KOPT-K1 (cell line): ENCODE measurements around the gene GUSB.
"Not testable (repeated sequence)": the region's sequence is repeated elsewhere in the genome, so short reads cannot be mapped to it uniquely, and the experiment has no call there.

Experiments
- H3K27ac ChIP-seq: fragments of 200-600 bp; sonication (generic); 2 replicates; pipeline ENCODE4 v1.5.1; 2016; ENCODE audit warnings: antibody characterized with exemption, mild to moderate bottlenecking, low read depth, low read length; ENCODE audit not compliant: poor library complexity, severe bottlenecking
- H3K36me3 ChIP-seq: fragments of 200-600 bp; sonication (generic); 2 replicates; pipeline ENCODE4 v1.5.1; 2017; ENCODE audit warnings: antibody characterized with exemption, mild to moderate bottlenecking, low read length, moderate library complexity; ENCODE audit not compliant: insufficient read depth
- H3K9me3 ChIP-seq: fragments of 200-600 bp; sonication (generic); 2 replicates; pipeline ENCODE4 v1.5.1; 2017; ENCODE audit warnings: antibody characterized with exemption, low read length, mild to moderate bottlenecking; ENCODE audit not compliant: insufficient read depth, poor library complexity, severe bottlenecking

Gene GUSB

DNA sequence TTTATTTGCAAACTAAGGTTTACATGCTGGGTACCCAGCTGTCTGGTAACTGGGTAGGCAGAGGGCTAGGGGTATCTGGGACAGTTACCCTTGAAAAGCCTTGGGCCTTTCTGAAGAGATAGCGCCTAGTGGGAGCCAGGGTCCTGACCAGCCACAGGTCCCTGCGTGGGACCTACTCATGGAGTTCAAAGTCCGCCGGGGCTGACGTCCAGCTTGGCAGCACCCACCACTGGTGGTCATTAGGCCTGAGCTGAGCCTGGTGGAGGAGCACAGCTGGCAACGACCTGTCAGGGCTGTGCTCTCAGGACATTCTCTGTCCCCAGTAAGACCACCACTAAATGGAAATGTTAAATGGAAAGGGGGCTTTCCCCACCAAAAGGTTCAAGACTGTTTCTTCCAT lies 20.0 kb downstream of the GUSB start:
- peaks cover 100% of the 10 kb centered on the region for H3K36me3 ChIP-seq
- no peak overlapping the region for H3K27ac ChIP-seq
- H3K9me3 ChIP-seq, result no peaks in the 10 kb centered on the region

- no peaks in the 10 kb centered on the region for H3K9me3 ChIP-seq
- H3K27ac ChIP-seq, result no peak overlapping the region
- peaks cover 100% of the 10 kb centered on the region for H3K36me3 ChIP-seq
Observed at GRCh38 chr7:65960351-65961074, 21.5 kb downstream of the GUSB start.

DNA sequence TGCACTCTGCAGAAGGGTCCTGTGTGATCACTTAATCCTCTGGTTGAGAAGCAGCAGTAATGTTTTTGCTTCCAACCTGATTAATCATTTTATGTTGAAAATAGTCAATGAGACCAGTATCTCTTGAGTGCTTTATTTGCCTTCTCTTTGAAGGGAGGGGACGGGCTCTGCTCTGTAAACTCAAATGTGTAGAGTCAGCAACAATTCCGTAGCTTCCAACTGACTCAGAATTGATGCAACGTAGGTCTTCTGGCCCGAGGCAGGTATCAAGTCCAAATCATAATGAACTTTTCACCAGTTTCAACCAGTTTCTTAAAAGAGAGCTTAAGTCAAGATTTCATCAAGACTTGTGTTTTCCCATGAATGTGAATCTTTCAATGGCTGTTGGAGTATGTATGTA lies 26.3 kb downstream of the GUSB start:
- Histone ChIP-seq H3K36me3 (peaks cover 84% of the 10 kb centered on the region), H3K9me3 (no peaks in the 10 kb centered on the region), H3K27ac (no peak overlapping the region)

DNA sequence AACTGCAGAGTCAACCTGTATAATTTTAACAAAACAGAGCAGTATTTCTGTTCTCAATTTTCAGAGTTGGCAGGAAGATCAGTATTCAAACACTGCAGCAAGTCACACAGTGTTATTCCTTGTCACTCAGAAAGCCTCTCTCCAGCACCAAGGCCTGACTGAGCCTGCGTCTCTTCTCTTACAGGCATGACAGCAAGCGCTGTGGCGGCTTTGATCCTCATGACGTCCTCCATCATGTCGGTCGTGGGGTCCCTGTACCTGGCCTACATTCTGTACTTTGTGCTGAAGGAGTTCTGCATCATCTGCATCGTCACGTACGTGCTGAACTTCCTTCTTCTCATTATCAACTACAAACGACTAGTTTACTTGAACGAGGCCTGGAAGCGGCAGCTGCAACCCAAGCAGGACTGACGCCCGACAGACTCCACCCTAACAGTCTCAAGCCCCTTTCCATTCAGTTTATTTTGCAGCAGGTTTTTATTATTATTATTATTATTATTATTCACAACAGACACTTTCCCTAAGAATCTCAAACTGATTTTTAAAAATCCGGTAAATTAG lies 28.0 kb downstream of the GUSB start:
- H3K36me3 ChIP-seq, result peaks cover 67% of the 10 kb centered on the region

DNA sequence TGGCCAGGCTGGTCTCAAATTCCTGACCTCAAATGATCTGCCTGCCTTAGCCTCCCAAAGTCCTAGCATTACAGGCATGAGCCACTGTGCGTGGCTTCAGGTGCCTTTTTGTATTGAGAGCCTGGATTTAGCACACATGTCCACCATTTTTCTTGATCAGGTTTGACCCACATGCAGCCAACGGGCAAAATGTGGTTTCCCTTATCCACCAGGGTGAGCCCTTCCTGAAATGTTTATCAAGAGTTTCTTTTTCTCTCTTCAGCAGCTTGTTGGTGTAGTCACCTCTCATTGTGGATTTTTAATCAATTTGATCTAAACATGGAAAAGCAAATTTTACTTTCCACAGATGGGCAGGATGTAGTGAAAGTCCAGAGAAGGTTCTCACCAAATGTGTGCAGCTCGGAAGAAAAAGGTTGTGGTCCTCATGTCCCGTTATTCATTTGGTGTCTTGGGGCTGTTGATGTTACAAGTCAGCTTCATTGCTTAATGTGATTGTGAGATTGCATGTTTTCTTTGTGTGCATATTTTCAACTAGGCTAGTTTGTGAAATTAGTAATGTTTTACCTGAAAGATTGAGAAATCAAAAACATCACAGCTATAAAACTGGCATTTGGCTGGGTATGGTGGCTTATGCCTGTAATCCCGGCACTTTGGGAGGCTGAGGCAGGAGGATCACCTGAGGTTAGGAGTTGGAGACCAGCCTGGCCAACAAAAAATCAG lies 28.9 kb downstream of the GUSB start:
- Histone ChIP-seq H3K36me3 (peaks cover 58% of the 10 kb centered on the region), H3K27ac (no peak overlapping the region), H3K9me3 (no peaks in the 10 kb centered on the region)

More for the DNA sequence above, 28.0 kb downstream of the GUSB start:
- Histone ChIP-seq H3K9me3 (no peaks in the 10 kb centered on the region), H3K27ac (no peak overlapping the region)

DNA sequence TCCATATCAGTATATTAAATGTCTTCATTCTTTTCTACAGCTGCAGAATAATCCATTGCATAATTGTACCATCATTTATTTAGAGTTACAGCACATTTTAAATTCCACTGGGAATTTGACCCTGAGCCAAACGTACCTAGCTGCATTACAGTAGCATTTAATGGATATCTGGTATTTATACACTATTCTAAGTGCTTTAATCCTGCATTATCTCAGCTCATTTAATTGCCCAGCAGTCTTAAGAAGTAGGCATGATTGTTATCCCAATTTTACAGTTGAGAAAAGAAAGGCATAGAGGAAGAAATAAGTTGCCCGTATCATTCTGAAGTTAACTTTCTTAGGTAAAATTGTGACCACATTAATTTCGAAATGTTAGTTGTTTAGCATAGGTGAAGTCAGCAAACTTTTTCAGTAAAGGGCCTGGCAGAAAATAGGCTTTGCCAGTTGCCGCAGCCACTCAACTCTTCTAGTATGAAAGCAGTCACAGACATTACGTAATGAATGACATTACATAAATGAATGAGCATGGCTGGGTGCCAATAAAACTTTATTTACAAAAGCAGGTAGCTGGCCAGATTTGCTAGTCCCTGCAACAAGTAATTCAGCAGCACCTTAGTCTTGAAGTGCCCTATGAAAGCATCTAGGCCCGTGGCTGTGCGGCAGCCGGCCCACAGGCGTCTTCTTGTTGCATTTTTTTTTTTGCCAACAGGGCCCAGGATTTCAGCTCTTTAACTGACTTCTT lies 30.0 kb downstream of the GUSB start:
- Histone ChIP-seq H3K27ac (no peak overlapping the region), H3K9me3 (no peaks in the 10 kb centered on the region), H3K36me3 (peaks cover 47% of the 10 kb centered on the region)

- Histone ChIP-seq H3K27ac (no peak overlapping the region), H3K36me3 (peaks cover 4% of the 10 kb centered on the region; the same call in 1 of the 2 replicates)
Observed at GRCh38 chr7:65946904-65947303, 35.1 kb downstream of the GUSB start.

DNA sequence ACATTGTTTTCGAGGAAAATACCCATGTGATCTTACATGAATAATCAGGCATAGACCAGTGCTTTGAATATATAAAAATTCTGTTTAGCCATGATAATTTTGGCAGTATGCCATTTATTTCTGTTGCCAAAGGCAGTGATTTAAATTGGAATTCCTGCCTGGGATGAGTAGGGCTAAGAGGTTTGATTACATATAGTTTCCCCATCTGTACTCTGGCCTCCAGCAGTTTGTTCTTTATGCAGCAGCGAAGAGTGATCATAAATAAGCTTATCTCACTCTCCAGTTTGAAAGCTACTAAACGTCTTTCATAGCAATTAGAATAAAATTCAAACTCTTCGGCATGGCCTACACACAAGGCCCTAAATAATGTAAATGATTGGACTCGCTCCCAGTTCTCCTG lies 36.2 kb downstream of the GUSB start:
- not testable (repeated sequence) for H3K36me3 ChIP-seq, H3K9me3 ChIP-seq, H3K27ac ChIP-seq

More at GRCh38 chr7:65946904-65947303, 35.1 kb downstream of the GUSB start:
- H3K9me3 ChIP-seq, result no peaks in the 10 kb centered on the region

DNA sequence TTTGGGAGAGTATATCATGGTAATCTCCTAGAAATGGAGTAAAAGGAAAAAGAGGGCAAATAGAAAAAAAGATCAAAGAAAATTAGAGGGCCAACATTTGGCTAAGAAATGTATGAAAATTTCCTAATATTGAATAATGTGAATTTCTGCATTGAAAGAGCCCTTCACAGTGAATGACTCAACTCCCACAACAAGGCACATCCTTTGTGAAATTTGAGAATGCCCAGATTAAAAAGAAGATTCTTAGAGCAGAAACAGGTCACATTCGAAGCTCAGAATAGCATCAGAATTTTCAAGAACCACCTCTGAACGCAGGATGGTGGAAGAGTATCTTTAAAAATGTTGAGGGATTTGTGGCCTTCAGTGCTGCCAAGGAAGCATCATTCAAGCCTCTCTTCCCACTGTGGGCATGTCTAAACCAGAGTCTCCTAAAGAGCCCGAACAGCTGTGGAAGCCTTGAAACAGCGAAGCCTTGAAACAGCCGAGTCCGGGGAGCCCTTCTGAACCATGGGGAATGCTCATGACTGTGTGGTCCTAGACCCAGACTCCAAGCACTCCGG lies 43.6 kb downstream of the GUSB start:
- peaks cover 40% of the 10 kb centered on the region for H3K36me3 ChIP-seq
- H3K27ac ChIP-seq, result no peak overlapping the region
- H3K9me3 ChIP-seq, result no peaks in the 10 kb centered on the region

DNA sequence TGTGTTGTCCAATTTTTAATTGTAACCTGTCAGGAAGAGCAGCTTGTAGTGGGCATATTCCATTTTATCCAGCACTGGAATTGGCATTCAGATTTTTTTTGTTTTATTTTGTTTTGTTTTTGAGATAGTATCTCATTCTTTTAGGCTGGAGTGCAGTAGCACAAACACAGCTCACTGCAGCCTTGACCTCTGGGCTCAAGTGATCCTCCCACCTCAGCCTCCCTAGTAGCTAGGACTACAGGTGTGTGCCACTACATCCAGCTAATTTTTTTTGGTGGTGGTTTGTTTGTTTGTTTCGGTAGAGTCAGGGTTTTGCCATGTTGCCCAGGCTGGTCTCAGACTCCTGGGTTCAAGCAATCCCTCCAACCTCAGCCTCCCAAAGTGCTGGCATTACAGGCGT lies 44.7 kb downstream of the GUSB start:
- H3K9me3 ChIP-seq, result no peaks in the 10 kb centered on the region
- no peak overlapping the region for H3K27ac ChIP-seq
- peaks cover 40% of the 10 kb centered on the region for H3K36me3 ChIP-seq

DNA sequence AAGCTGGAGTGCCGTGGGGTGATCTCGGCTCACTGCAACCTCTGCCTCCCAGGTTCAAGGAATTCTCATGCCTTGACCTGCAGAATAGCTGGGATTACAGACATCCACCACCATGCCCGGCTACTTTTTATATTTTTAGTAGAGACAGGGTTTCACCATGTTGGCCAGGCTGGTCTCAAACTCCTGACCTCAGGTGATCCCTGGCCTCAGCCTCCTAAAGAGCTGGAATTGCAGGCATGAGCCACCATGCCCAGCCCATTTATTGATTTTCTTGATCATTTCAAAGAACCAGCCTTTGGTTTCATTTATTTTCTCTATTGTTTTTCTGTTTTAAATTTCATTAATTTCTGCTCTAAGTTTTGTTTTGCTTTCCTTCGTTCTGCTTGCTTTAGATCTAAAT lies 50.3 kb downstream of the GUSB start:
- Histone ChIP-seq H3K9me3 (no peaks in the 10 kb centered on the region), H3K27ac (no peak overlapping the region)

GRCh38 chr7:65927489-65928448 lies 54.2 kb downstream of the GUSB start:
- Histone ChIP-seq H3K27ac (no peak overlapping the region), H3K36me3 (peaks cover 5% of the 10 kb centered on the region; the same call in 1 of the 2 replicates), H3K9me3 (no peaks in the 10 kb centered on the region)

More for the DNA sequence above, 50.3 kb downstream of the GUSB start:
- peaks cover 7% of the 10 kb centered on the region; the same call in 1 of the 2 replicates for H3K36me3 ChIP-seq

DNA sequence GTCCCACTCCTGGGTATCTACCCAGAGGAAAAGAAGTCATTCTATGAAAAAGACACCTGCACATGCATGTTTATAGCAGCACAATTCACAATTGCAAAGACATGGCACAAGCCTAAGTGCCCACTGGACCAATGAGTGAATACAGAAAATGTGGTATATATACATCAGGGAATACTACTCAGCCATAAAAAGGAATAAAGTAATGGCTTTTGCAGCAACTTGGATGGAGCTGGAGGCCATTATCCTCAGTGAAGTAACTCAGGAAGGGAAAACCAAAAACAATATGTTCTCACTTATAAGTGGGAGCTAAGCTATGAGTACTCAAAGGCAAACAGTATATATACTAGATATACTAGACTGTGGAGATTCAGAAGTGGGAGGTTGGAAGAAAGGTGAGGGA lies 55.4 kb downstream of the GUSB start:
- Histone ChIP-seq H3K9me3 (no peaks in the 10 kb centered on the region), H3K27ac (no peak overlapping the region), H3K36me3 (peaks cover 5% of the 10 kb centered on the region; the same call in 1 of the 2 replicates)

DNA sequence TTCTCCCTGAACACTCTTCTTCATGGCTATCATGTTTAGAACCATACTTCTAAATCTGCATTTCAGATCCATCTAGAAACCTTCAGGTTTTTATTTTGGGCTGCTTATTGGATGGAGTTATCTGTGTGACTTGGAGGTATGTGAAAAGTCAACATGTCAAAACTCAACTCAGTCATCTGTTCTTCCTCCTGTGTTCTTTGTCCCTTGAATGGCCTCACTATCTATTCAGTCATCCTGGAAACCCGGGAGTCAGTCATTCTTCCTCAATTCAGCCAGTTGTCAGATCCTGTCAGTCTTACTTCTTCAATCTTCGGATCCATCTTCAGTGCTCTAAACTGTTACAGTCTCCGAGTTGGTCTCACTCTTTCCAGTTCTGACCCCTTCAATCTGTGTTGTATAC lies 57.0 kb downstream of the GUSB start:
- H3K9me3 ChIP-seq, result no peaks in the 10 kb centered on the region
- H3K27ac ChIP-seq, result no peak overlapping the region
- H3K36me3 ChIP-seq, result peaks cover 8% of the 10 kb centered on the region; the same call in 1 of the 2 replicates
